C4-2B (cell line): Measurements from ENCODE around the gene CSPG5.

Experiments used
- ZFX ChIP-seq: fragments of 450-650 bp; IDR thresholded peaks from 2 replicates; pipeline ENCODE4 v1.6.1; 2017
- TF ChIP-seq, protein P1 (sequence below): fragments of 450-650 bp; conservative IDR thresholded peaks from 2 replicates; pipeline ENCODE4 v1.5.1; 2017; ENCODE audit warnings: mild to moderate bottlenecking

DNA sequence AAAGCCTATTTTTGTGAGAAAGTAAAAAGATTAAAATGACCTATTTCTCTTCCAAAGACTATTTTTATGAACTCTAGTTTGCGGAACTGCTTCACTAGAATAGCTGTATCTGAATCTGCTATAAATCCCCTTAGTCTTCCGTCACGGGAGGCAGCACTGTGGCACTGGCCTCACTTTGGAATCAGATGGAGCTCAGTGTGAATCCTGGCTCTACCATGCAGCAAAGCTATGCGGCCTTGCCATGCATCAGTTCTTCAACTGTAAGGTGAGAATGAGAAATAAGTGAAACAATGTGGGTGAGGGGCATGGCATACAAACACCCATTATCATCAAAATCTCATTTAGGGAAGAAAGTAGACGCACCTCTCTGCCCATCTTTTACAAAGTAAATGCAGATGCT is 27.5 kb upstream of the CSPG5 start:
- TF ChIP-seq, protein P1, sequence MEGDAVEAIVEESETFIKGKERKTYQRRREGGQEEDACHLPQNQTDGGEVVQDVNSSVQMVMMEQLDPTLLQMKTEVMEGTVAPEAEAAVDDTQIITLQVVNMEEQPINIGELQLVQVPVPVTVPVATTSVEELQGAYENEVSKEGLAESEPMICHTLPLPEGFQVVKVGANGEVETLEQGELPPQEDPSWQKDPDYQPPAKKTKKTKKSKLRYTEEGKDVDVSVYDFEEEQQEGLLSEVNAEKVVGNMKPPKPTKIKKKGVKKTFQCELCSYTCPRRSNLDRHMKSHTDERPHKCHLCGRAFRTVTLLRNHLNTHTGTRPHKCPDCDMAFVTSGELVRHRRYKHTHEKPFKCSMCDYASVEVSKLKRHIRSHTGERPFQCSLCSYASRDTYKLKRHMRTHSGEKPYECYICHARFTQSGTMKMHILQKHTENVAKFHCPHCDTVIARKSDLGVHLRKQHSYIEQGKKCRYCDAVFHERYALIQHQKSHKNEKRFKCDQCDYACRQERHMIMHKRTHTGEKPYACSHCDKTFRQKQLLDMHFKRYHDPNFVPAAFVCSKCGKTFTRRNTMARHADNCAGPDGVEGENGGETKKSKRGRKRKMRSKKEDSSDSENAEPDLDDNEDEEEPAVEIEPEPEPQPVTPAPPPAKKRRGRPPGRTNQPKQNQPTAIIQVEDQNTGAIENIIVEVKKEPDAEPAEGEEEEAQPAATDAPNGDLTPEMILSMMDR: no peak
- TF ChIP-seq ZFX: no peak
